ENCODE data around the gene MPP3. TPM values are rescaled to one million over a fixed set of nuclear protein-coding genes. Genes with fewer than 3 reads are reported as not detected.

Gene MPP3
- polyA plus RNA-seq, 3 donors: 1.5 TPM; not detected in 2

DNA sequence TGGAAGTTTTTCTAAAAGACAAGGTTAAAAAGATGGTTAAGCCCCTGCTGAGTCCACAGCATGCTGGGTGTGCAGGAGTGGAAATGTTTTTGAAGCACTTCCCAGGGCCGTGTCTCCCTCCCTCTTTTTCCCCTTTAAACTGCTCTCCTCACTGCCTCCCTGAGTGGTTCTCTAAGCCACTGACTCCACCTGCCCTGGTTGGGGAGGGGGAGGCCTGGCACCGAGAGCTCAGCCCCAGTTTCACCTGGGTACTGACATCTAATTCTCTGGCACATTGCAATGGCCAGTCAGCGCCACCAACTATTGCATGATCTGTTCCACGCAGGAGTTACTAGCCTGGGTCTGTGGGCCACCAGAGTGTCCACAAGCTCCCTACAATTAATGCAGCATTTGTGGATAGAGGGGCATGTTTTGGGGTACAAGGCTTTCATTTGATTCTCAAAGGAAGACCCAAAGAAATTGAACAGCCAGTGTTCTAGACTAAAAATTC is 22.7 kb downstream of the MPP3 start:
- TF ChIP-seq, protein P1, sequence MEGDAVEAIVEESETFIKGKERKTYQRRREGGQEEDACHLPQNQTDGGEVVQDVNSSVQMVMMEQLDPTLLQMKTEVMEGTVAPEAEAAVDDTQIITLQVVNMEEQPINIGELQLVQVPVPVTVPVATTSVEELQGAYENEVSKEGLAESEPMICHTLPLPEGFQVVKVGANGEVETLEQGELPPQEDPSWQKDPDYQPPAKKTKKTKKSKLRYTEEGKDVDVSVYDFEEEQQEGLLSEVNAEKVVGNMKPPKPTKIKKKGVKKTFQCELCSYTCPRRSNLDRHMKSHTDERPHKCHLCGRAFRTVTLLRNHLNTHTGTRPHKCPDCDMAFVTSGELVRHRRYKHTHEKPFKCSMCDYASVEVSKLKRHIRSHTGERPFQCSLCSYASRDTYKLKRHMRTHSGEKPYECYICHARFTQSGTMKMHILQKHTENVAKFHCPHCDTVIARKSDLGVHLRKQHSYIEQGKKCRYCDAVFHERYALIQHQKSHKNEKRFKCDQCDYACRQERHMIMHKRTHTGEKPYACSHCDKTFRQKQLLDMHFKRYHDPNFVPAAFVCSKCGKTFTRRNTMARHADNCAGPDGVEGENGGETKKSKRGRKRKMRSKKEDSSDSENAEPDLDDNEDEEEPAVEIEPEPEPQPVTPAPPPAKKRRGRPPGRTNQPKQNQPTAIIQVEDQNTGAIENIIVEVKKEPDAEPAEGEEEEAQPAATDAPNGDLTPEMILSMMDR (IDR thresholded peaks at IDR 0.05): no peak
- H4K20me1 ChIP-seq (ENCODE audit: insufficient read depth, low read length): no peaks in the 10 kb centered on the region
- no peaks in the 10 kb centered on the region for H3K79me2 ChIP-seq (ENCODE audit: insufficient read depth, low read length)
- no peak overlapping the region for H3K27ac ChIP-seq (ENCODE audit: low read depth in 1 of 2, low read length in 2 of 2)
- H3K4me3 ChIP-seq (replicated peaks in 1 of 3; ENCODE audit: low read depth in 2 of 3, low read length in 3 of 3): no peak overlapping the region
- Mint-ChIP-seq H3K4me1 (peaks cover 16% of the 10 kb centered on the region), H3K27me3 (ENCODE audit: low read depth in 3 of 3) (peaks cover 0 to 3% (median 2%) of the 10 kb centered on the region in 3 donors), H3K27ac (no peak overlapping the region), H3K4me3 (no peak overlapping the region), H3K9me3 (peaks cover 0 to 2% (median 0%) of the 10 kb centered on the region in 7 donors), H3K36me3 (peaks cover 0 to 3% of the 10 kb centered on the region in 2 donors)
- no peak overlapping the region for H2AFZ ChIP-seq (ENCODE audit: insufficient read depth, low read depth, low read length, poor library complexity, severe bottlenecking)
- H3K36me3 ChIP-seq (replicated peaks in 1 of 2; ENCODE audit: control insufficient read depth in 1 of 2, insufficient read depth in 2 of 2, low read length in 2 of 2): no peaks in the 10 kb centered on the region
- DNase-seq: no peak
- intact Hi-C loops (cut with micrococcal nuclease): no loop called here
- no CpG with 5 or more reads among the region's 4 CpGs for WGBS (ENCODE audit: insufficient coverage)
- H3K4me1 ChIP-seq (ENCODE audit: control insufficient read depth in 1 of 2, insufficient read depth in 2 of 2, low read length in 2 of 2): peaks cover 11 to 13% of the 10 kb centered on the region in 2 donors
- H3K9me3 ChIP-seq (replicated peaks in 1 of 2; ENCODE audit: control insufficient read depth in 1 of 2, insufficient read depth in 1 of 2, low read length in 2 of 2): no peaks in the 10 kb centered on the region
- no peaks in the 10 kb centered on the region for H3K27me3 ChIP-seq (ENCODE audit: control insufficient read depth in 2 of 2, insufficient read depth in 2 of 2, low read length in 2 of 2)
- no peak overlapping the region for H3K9ac ChIP-seq (ENCODE audit: insufficient read depth, low read length, poor library complexity, severe bottlenecking)
- H3K4me2 ChIP-seq (replicated peaks; ENCODE audit: extremely low read depth, low read length, poor library complexity, severe bottlenecking): no peak overlapping the region

DNA sequence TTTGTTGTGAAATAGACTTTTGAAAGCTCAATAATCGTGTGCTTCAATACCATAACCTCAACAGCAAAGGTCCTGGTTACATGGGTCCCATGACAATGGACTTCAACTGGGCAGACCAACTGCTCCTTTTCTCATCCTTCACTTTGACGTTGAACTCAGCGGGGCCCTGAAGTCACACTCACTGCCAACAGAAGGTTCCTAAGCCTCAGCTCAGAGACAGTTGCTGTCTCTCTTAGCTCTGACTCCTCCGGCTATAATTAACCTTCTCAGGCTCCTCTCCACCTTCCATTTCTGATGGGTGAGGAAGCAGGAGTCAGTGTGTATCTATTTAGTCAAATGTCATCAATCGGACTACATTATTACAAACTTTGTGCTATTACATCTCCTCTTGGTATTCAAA is 23.8 kb downstream of the MPP3 start:
- Histone ChIP-seq H3K27ac (ENCODE audit: low read depth in 1 of 2, low read length in 2 of 2) (no peak overlapping the region), H3K9me3 (replicated peaks in 1 of 2; ENCODE audit: control insufficient read depth in 1 of 2, insufficient read depth in 1 of 2, low read length in 2 of 2) (no peaks in the 10 kb centered on the region), H3K4me1 (ENCODE audit: control insufficient read depth in 1 of 2, insufficient read depth in 2 of 2, low read length in 2 of 2) (peaks cover 0 to 2% of the 10 kb centered on the region in 2 donors), H3K4me3 (replicated peaks in 1 of 3; ENCODE audit: low read depth in 2 of 3, low read length in 3 of 3) (no peak overlapping the region), H3K4me2 (replicated peaks; ENCODE audit: extremely low read depth, low read length, poor library complexity, severe bottlenecking) (no peak overlapping the region), H3K27me3 (ENCODE audit: control insufficient read depth in 2 of 2, insufficient read depth in 2 of 2, low read length in 2 of 2) (no peaks in the 10 kb centered on the region), H3K79me2 (ENCODE audit: insufficient read depth, low read length) (no peaks in the 10 kb centered on the region), H2AFZ (ENCODE audit: insufficient read depth, low read depth, low read length, poor library complexity, severe bottlenecking) (no peak overlapping the region), H3K36me3 (replicated peaks in 1 of 2; ENCODE audit: control insufficient read depth in 1 of 2, insufficient read depth in 2 of 2, low read length in 2 of 2) (no peaks in the 10 kb centered on the region), H3K9ac (ENCODE audit: insufficient read depth, low read length, poor library complexity, severe bottlenecking) (no peak overlapping the region), H4K20me1 (ENCODE audit: insufficient read depth, low read length) (no peaks in the 10 kb centered on the region)
- H3K27ac Mint-ChIP-seq: no peak overlapping the region
- peaks cover 0 to 3% (median 1%) of the 10 kb centered on the region in 3 donors for H3K27me3 Mint-ChIP-seq (ENCODE audit: low read depth in 3 of 3)
- no peak overlapping the region for H3K4me3 Mint-ChIP-seq
- peaks cover 0 to 4% (median 0%) of the 10 kb centered on the region in 7 donors for H3K9me3 Mint-ChIP-seq
- no peak for DNase-seq
- H3K4me1 Mint-ChIP-seq: peaks cover 5% of the 10 kb centered on the region
- intact Hi-C loops (cut with micrococcal nuclease): no loop called here
- H3K36me3 Mint-ChIP-seq: peaks cover 0 to 5% of the 10 kb centered on the region in 2 donors
- 88% methylated on average over 3 of the region's 5 CpGs for WGBS (ENCODE audit: insufficient coverage)
- TF ChIP-seq, protein P1 (IDR thresholded peaks at IDR 0.05): no peak

All from CD14-positive monocyte (primary cell).